Ovary (tissue), 3 donors: ENCODE results near the gene NAV1.

Experiments
- EP300 ChIP-seq: sonication (generic); formaldehyde crosslinking; IDR thresholded peaks from one replicate; pipeline ENCODE4 v1.6.1; 2017; ENCODE audit warnings: antibody characterized with exemption
- POLR2A ChIP-seq: fragments of 450-650 bp; IDR thresholded peaks from one replicate; pipeline ENCODE4 v1.6.1; 2017; ENCODE audit warnings: antibody characterized with exemption, mild to moderate bottlenecking, moderate library complexity
- TF ChIP-seq, protein P1 (sequence below), 3 donors: fragments of 450-650 bp in 2 of 3; fragments of 200-600 bp in 1 of 3; IDR thresholded peaks; one replicate each; pipeline versions ENCODE4 v1.5.1 to v1.8.0; 2016 to 2022; ENCODE audit warnings: antibody characterized with exemption in 3 of 3, mild to moderate bottlenecking in 1 of 3
- donor health status: DM: no; HTN: no; CAD: no.

DNA sequence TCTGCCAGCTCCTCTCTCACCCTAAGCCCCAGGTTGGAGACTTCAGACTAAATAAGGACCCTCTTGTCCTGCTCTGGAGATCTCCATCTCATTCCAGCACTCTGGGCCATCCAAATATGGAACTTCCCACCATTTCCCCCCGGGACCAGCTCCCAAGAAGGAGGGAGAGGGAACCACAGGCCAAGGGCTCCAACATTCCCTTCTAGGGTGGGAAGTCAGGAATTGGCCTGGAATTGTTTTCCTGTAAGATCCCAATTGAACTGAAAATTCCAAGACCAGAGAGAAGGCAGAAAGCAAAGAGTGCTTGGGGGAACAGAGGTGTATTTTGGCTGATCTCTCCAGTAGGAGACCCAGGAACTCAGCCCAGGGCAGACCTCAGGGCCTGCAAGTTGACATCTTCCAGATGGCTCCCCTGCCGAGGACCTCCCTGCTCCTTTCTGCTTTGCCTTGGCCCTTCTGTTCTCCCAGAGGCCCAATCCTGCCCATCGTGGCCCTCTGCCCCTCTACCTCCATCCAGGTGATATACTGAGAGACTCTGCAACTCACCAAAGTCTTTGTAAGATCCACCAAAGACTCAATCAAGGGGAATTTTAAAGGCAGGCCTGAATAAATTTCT lies 46.9 kb upstream of the NAV1 start:
- TF ChIP-seq, protein P1, sequence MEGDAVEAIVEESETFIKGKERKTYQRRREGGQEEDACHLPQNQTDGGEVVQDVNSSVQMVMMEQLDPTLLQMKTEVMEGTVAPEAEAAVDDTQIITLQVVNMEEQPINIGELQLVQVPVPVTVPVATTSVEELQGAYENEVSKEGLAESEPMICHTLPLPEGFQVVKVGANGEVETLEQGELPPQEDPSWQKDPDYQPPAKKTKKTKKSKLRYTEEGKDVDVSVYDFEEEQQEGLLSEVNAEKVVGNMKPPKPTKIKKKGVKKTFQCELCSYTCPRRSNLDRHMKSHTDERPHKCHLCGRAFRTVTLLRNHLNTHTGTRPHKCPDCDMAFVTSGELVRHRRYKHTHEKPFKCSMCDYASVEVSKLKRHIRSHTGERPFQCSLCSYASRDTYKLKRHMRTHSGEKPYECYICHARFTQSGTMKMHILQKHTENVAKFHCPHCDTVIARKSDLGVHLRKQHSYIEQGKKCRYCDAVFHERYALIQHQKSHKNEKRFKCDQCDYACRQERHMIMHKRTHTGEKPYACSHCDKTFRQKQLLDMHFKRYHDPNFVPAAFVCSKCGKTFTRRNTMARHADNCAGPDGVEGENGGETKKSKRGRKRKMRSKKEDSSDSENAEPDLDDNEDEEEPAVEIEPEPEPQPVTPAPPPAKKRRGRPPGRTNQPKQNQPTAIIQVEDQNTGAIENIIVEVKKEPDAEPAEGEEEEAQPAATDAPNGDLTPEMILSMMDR (IDR thresholded peaks at IDR 0.05) = no peak
- no peak for TF ChIP-seq EP300
- no peak for TF ChIP-seq POLR2A
